Measurements from ENCODE around the gene CABLES2.

CABLES2 gene

DNA sequence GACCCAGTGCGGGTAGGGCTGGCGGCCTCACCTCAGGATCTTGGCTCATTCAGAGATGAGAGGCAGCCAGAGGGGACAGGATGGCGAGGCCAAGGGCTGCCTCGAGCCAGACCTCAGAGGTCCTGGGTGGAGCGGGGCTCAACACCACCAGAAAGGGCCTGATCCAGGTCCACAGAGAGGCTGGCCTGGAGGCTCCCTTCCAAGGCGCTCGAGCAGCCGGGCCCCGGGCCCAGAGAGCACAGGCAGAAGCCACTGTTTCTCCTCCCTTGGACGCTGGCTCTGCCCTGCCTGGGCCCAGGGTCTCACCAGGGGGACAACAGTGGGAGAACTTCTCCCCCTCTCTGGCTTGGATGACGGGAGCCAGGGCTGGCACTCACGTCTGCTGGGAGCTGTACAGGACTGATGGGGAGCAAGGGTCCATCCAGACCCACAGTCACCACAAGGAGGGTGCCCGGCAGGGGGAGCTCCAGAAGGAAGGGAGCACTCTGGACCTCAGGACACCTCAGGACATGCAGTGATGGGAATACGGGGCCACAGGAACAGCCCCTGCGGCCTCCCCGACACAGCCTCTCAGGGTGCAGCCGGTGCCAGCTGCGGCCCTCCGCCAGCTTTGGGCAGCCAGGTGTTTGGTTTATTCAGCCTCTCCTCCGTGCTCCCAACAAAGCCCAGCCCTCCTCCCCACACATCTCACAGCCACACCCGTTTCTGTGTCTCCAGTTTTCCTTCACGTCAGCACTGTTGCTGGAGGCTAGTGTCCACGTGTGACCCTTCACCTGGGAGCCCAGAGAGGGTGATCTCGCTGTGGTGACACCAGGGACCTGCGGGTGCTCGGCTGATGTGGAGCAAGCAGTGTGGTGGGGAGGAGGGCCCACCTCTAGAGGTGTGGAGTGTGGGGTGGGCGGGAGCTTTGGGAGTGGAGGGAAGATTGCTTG is 11.5 kb downstream of the CABLES2 start:
- H3K9me3 Mint-ChIP-seq: peaks cover 6% of the 10 kb centered on the region

DNA sequence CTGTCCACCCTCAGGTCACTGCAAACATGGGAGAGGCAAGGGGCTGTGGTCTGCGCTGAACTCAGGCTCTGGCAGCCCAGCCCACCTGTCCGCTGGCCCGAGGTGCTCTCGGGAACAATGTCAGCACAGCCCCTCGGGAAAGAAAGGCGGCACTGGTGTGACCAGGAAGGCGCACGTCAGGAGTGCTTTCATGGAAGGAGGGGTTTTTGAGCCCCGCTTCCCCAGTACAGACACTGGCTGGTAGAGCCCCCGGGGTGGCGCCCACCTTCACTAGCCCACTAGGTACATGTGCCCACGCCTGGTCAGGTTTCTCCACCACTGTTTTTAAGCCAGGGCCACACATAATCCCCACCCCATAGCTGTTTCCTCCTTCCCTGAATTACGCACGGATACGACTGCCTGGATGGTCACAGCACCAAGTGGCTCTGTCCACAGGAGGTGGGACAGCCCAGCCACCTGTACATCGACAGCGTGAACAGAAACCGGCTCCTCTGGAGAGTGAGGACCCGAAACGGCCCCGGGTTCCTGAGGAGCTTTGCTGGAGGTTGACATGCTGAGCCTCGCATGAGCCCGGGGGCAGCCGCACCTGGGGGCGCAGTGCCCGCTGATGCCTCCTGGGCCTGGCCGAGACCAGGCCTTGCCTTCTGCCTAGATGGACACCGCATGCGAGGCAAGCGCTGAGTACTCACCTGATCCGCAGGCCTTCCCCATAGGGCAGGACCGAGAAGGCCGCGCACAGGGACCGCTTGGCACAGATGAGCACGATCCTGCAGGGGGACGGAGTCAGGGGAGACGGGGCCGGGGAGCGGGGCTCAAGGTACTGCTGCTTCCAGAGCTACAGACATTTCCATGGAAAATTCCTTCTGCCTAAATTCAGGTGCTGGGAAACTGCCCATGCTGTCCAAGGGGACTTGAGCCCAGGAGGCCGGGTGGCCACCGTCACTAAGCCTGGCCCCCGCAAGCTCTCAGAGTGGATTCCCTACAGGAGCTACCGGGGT is 12.5 kb downstream of the CABLES2 start:
- H3K9me3 Mint-ChIP-seq: peaks cover 6% of the 10 kb centered on the region
- no peaks in the 10 kb centered on the region for H3K27me3 Mint-ChIP-seq (ENCODE audit: low read depth)
- H3K27ac Mint-ChIP-seq: no peak overlapping the region
- H3K4me1 Mint-ChIP-seq (ENCODE audit: low read depth): no peaks in the 10 kb centered on the region
- H3K4me3 Mint-ChIP-seq: no peak overlapping the region
- H3K36me3 Mint-ChIP-seq (ENCODE audit: low read depth): peaks cover 8% of the 10 kb centered on the region

More for the DNA sequence above, 11.5 kb downstream of the CABLES2 start:
- no peaks in the 10 kb centered on the region for H3K4me1 Mint-ChIP-seq (ENCODE audit: low read depth)
- no peaks in the 10 kb centered on the region for H3K27me3 Mint-ChIP-seq (ENCODE audit: low read depth)
- H3K4me3 Mint-ChIP-seq: no peak overlapping the region
- peaks cover 10% of the 10 kb centered on the region for H3K36me3 Mint-ChIP-seq (ENCODE audit: low read depth)
- no peak overlapping the region for H3K27ac Mint-ChIP-seq

DNA sequence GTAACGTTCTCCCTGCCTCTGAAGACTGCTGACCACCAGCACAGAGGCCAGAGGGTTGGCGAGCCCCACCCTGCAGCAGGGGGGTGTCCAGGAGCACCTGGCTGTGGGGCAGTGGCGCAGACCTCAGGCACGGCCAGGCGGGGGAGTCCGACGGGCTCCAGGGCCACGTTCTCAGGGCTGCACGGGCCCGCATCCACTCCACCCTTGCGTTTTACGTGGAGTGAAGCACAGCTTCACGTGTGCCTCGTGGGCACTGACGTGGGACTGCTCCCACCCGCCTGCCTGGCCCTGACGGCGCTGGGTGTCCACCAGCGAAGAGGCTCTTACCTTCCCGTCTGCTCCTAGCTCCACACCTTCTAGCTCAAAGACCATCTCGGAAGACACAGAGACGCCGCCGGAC is 13.3 kb downstream of the CABLES2 start:
- H3K9me3 Mint-ChIP-seq: peaks cover 6% of the 10 kb centered on the region
- no peak overlapping the region for H3K4me3 Mint-ChIP-seq
- no peak overlapping the region for H3K27ac Mint-ChIP-seq
- no peaks in the 10 kb centered on the region for H3K27me3 Mint-ChIP-seq (ENCODE audit: low read depth)
- peaks cover 6% of the 10 kb centered on the region for H3K4me1 Mint-ChIP-seq (ENCODE audit: low read depth)
- peaks cover 15% of the 10 kb centered on the region for H3K36me3 Mint-ChIP-seq (ENCODE audit: low read depth)

DNA sequence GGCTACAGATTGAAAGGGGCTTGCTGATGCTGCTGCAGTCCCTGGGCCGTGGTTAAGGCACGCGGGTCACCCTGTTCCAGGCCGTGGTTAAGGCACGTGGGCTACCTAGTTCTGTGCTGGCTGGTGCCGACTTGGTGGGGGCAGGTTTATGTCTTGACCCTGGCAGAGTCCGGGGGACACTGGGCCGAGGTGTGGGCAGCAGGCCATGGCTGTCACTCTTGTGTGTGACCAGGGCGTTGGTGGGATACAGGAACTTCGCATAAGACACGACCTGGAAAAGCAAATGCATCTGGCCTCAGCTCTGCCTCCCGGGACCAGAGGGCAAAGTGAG is 13.8 kb downstream of the CABLES2 start:
- H3K27ac Mint-ChIP-seq: no peak overlapping the region
- peaks cover 6% of the 10 kb centered on the region for H3K9me3 Mint-ChIP-seq
- peaks cover 11% of the 10 kb centered on the region for H3K4me1 Mint-ChIP-seq (ENCODE audit: low read depth)
- H3K27me3 Mint-ChIP-seq (ENCODE audit: low read depth): no peaks in the 10 kb centered on the region
- peaks cover 20% of the 10 kb centered on the region for H3K36me3 Mint-ChIP-seq (ENCODE audit: low read depth)
- H3K4me3 Mint-ChIP-seq: no peak overlapping the region

DNA sequence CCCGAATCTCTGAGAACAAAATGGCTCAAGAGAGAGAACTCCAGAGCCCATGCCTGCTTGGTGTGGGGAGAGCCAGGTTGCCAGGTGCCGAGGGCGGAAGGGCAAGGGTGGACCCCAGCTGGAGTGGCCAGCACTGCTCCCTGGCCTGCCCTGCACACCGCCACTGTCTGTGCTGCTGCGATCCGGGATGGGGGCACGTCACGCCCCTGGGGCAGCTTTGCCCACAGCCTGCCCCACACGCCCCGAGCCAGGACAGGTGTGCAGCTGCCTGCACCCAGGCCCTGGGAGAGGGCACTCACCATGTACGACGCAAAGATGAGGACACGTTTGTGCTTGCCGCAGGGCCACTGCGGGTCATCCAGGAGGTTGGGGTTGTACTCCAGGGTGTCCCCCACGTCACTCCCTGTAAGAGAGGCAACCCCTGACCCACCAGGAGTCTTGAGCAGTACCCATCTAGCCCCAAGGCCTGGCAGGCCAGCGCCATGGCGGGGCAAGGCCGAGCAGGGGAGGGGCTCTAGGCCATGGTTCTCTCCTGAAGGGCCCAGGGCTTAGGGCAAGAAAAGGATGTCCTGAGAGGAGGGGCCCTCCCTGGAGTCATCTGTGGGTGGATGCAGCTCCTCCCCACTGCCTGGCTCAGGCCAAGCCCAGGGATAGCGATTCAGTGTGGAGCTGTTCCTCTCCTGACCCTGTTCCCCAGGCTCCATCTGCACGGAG is 14.3 kb downstream of the CABLES2 start:
- Mint-ChIP-seq H3K9me3 (peaks cover 2% of the 10 kb centered on the region), H3K4me3 (no peak overlapping the region), H3K36me3 (ENCODE audit: low read depth) (peaks cover 21% of the 10 kb centered on the region), H3K27ac (no peak overlapping the region), H3K4me1 (ENCODE audit: low read depth) (peaks cover 16% of the 10 kb centered on the region), H3K27me3 (ENCODE audit: low read depth) (no peaks in the 10 kb centered on the region)

DNA sequence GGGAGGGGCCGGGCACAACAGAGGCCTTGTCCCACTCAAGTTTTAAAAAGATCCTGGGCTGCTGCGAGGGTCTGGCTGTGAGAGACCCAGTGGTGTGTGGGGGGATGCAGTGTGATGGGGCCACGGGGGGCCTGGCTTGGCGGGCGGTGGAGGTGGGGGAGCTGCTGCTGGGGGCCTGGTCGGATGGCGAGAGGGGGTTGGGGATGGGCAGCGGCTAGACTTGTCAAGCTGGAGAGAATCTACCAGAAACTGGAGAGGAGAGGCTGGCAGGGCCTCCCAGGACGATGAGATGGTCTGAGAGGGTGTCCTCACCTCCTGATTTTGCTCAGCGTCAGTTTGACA is 15.0 kb downstream of the CABLES2 start:
- Mint-ChIP-seq H3K4me3 (no peak overlapping the region), H3K9me3 (no peaks in the 10 kb centered on the region), H3K36me3 (ENCODE audit: low read depth) (peaks cover 21% of the 10 kb centered on the region), H3K27me3 (ENCODE audit: low read depth) (no peaks in the 10 kb centered on the region), H3K27ac (no peak overlapping the region), H3K4me1 (ENCODE audit: low read depth) (peaks cover 17% of the 10 kb centered on the region)

DNA sequence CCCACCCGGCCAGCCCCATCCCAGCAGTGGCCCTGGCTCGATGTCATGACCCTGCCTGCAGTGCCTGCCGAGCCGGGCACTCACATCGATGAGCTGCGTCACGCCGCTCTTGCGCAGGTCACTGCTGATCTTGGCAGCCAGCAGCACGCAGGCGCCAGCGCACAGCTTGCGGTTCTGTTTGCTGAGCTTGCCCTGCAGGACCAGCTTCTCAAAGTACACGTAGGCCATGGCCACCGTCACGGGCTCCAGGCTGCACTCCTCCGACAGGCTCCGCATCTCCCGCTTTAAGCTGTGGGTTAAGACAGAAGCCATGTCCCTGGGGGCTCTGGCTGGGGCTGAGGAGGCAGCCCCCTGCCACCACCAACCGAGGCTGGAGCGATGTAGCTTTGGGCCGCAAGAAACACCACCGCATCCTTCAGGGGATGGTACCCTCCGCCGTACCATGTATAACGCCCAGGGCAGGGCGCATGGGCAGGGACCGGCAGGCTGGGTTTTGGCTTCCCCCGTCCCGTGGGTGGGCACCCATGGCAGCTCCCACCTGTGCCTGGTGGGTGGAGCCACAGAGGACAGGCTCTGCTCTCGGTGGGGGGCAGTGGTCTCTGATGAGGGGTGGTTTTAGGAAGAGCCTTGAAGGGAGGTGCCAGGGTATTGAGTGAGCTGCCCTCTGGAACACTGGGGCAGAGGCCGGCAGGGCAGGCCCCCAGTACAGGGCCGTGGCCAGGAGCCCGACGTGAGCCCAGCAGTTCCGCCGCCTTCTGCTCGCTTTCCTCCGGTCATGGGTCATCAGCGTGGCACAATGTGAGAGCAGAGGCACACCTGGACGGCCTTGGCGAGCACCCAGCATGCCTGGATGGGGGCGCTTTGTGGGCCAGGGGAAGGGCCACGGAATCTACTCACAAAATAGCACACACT is 15.7 kb downstream of the CABLES2 start:
- peaks cover 21% of the 10 kb centered on the region for H3K36me3 Mint-ChIP-seq (ENCODE audit: low read depth)
- H3K4me3 Mint-ChIP-seq: no peak overlapping the region
- no peaks in the 10 kb centered on the region for H3K9me3 Mint-ChIP-seq
- no peaks in the 10 kb centered on the region for H3K27me3 Mint-ChIP-seq (ENCODE audit: low read depth)
- peaks cover 17% of the 10 kb centered on the region for H3K4me1 Mint-ChIP-seq (ENCODE audit: low read depth)
- H3K27ac Mint-ChIP-seq: no peak overlapping the region

DNA sequence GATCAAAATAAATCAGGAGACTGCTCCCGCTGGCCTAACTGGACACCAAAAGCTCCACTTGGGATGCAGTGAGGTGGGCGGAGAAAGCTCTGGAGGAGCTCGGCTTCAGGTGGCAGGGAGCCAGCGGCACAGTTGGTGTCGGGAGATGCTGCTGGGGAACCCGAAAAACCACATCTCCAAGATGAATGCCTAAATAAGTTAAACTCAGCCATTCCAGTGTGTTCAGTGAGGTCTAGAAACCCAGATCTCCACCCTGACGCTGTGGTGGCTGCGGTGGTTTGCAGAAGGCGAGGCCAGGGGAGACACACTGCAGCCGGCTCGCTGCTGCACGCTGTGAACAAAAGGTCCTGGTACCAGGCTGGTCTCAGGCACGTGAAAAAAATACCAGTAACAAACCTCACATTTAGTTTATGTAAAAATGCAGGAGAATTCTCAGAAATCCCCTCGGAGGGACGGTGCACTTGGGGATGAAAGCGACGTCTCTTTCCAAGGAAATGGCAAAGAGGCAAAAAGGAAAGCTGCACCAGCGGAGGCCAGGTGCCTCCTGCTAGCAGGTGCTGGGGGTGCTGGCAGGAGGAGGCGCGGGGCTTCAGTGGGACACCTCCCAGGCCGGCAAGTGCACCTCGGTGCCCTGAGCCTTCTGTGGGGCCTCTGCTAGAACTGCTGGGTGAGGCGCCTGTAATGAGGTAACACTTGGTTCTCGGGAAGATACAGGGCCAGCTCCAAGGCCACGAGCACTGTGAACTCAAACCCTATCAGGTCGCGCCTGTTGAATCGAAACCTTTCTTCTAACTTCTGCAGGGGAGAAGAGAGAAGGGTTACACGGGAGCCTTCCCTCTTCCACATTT is 16.5 kb downstream of the CABLES2 start:
- Mint-ChIP-seq H3K9me3 (no peaks in the 10 kb centered on the region), H3K27me3 (ENCODE audit: low read depth) (no peaks in the 10 kb centered on the region), H3K27ac (no peak overlapping the region), H3K4me3 (no peak overlapping the region), H3K36me3 (ENCODE audit: low read depth) (peaks cover 26% of the 10 kb centered on the region), H3K4me1 (ENCODE audit: low read depth) (peaks cover 24% of the 10 kb centered on the region)

DNA sequence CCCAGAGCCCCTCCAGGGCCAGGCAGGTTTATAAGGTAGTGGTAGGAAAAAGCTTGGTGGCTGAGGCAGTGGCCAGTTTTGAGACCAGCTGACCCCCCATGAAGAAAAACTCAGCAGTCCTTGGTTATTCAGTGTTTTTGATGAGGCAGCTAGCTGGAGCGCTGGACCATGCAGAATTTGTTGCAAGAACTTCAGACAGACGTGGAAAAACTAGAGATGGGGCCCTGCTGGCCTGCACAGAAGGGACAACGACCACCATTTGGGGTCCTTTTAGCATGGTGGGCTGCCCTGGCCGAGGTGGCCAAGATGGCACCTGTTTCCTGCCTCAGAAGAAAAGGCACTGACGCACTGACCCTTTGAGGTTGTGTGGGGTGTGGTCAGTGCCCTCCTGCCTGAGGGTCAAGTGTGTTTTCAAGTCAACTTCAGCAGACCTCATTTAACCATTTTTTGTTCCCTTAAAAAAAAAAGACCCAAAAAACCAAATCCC is 17.4 kb downstream of the CABLES2 start:
- H3K27me3 Mint-ChIP-seq (ENCODE audit: low read depth): no peaks in the 10 kb centered on the region
- H3K4me3 Mint-ChIP-seq: no peak overlapping the region
- peaks cover 30% of the 10 kb centered on the region for H3K4me1 Mint-ChIP-seq (ENCODE audit: low read depth)
- H3K9me3 Mint-ChIP-seq: no peaks in the 10 kb centered on the region
- peaks cover 26% of the 10 kb centered on the region for H3K36me3 Mint-ChIP-seq (ENCODE audit: low read depth)
- H3K27ac Mint-ChIP-seq: no peak overlapping the region

DNA sequence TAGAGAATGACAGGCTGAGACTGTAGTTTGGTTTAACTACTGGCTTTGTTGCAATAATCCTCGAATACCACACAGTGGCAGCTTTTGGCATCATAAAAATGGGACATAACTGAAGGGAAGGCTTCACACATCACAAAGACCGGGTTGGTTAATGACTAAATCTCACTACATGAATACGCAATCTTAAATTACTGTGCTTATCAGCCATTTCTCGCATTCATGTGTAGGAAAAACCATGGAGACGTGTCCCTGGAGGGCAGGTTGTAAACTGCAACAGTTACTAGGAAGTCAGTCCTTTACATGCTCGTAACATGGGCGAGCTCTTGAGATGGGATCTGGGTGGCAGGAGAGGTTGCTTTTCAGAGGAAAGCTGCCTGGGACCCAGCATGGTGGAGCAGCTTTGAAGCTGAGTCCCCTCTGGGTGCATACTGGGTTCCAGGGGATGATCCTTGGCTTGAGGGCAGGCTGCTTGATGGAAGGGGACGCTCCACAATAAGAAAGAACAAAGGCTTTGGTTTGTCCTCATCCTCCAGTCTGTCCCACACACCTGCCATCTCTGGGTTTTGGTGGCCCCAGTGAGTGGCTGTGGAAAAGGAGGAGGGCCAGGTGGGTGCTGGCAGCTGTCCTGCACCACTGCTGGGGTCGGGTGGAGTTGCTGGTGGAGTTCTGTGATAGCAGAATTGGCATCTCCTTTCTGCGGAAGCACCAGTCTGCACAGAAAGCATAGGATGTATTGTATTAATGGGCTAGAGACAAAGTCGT is 18.1 kb downstream of the CABLES2 start:
- Mint-ChIP-seq H3K36me3 (ENCODE audit: low read depth) (peaks cover 24% of the 10 kb centered on the region), H3K27ac (peak overlapping the region; percentile 36), H3K4me3 (peak overlapping the region; percentile 34), H3K9me3 (no peaks in the 10 kb centered on the region), H3K4me1 (ENCODE audit: low read depth) (peaks cover 30% of the 10 kb centered on the region), H3K27me3 (ENCODE audit: low read depth) (no peaks in the 10 kb centered on the region)

DNA sequence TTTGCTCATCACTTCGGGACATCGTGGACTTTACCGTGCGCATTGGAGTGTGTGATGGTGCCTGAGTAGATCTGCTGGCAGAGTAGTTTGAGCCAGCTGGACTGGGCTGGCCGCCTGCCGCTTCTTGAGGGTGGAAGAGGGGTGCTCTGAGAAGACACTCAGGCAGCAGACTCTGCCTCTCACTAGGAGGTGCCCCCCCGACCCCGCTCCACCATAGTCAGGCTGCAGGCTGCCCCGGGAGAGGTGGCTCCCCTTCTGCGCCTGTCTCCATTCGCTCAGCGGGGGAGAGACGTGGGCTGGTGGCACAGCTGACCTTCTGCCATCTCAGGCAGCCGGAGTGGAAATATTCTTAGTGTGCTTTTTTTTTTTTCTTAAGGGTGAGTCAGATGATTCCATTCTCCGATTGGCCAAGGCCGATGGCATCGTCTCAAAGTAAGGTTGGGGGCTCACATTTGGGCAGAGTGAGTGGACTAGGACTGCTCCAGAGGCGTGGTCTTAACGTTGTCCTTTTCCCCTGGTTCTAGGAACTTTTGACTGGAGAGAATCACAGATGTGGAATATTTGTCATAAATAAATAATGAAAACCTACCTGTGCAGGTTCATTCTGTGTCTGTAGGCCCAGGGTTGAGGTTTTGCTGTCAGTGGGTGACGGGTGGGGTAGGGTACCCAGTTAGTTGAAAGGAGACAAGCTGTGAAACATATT is 19.0 kb downstream of the CABLES2 start:
- Mint-ChIP-seq H3K4me3 (peak overlapping the region; percentile 94), H3K27me3 (ENCODE audit: low read depth) (no peaks in the 10 kb centered on the region), H3K4me1 (ENCODE audit: low read depth) (peaks cover 33% of the 10 kb centered on the region), H3K9me3 (no peaks in the 10 kb centered on the region), H3K36me3 (ENCODE audit: low read depth) (peaks cover 24% of the 10 kb centered on the region), H3K27ac (peak overlapping the region; percentile 85)
